Esophagus muscularis mucosa (tissue), 4 donors: ENCODE measurements around the gene PTGFRN.

ENCODE experiments used
- EP300 ChIP-seq: sonication (generic); formaldehyde crosslinking; IDR thresholded peaks from one replicate; pipeline ENCODE4 v1.6.1; 2017; ENCODE audit warnings: antibody characterized with exemption
- POLR2A ChIP-seq: fragments of 450-650 bp; IDR thresholded peaks from one replicate; pipeline ENCODE4 v1.6.1; 2017; ENCODE audit warnings: antibody characterized with exemption, moderate library complexity, mild to moderate bottlenecking, low read depth
- TF ChIP-seq, protein P1 (sequence below), 3 experiments: fragments of 200-600 bp in 2 of 3; fragments of 450-650 bp in 1 of 3; sonication (generic) in 2 of 3; IDR thresholded peaks; one replicate each; pipeline ENCODE4 v1.5.1; 2017 to 2019; ENCODE audit warnings: antibody characterized with exemption in 3 of 3, mild to moderate bottlenecking in 2 of 3, moderate library complexity in 1 of 3

DNA sequence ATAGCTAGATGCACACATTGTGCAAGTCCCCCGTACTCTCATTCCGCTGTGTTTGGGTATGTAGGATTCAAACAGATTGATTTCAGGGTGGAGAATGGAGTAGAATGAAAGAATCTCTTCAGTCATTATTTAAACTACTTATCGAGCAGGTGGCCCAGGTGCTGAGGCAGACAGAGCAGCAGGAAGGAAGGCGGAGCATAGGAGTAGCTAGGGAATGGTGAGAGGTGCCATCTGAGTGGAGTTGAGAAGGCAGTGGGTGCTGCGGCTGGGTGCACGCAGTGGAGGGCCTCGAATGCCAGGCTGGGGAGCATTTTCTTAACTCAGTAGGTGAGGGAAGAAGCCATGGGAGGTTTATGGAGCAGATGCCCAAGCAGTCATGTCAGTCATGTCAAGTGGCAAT, 46.7 kb downstream of the PTGFRN start:
- no peak for TF ChIP-seq POLR2A
- TF ChIP-seq, protein P1, sequence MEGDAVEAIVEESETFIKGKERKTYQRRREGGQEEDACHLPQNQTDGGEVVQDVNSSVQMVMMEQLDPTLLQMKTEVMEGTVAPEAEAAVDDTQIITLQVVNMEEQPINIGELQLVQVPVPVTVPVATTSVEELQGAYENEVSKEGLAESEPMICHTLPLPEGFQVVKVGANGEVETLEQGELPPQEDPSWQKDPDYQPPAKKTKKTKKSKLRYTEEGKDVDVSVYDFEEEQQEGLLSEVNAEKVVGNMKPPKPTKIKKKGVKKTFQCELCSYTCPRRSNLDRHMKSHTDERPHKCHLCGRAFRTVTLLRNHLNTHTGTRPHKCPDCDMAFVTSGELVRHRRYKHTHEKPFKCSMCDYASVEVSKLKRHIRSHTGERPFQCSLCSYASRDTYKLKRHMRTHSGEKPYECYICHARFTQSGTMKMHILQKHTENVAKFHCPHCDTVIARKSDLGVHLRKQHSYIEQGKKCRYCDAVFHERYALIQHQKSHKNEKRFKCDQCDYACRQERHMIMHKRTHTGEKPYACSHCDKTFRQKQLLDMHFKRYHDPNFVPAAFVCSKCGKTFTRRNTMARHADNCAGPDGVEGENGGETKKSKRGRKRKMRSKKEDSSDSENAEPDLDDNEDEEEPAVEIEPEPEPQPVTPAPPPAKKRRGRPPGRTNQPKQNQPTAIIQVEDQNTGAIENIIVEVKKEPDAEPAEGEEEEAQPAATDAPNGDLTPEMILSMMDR (IDR thresholded peaks at IDR 0.05): no peak
- no peak for TF ChIP-seq EP300
